22Rv1 (cell line): ENCODE measurements around the gene TMED5.

ENCODE experiments used
- CTCF ChIP-seq: fragments of 450-650 bp; IDR thresholded peaks from 2 replicates; pipeline ENCODE4 v1.5.1; 2017; ENCODE audit warnings: mild to moderate bottlenecking
- ZFX ChIP-seq: fragments of 450-650 bp; IDR thresholded peaks from 2 replicates; pipeline ENCODE4 v1.6.1; 2017; ENCODE audit warnings: antibody characterized with exemption, borderline replicate concordance

DNA sequence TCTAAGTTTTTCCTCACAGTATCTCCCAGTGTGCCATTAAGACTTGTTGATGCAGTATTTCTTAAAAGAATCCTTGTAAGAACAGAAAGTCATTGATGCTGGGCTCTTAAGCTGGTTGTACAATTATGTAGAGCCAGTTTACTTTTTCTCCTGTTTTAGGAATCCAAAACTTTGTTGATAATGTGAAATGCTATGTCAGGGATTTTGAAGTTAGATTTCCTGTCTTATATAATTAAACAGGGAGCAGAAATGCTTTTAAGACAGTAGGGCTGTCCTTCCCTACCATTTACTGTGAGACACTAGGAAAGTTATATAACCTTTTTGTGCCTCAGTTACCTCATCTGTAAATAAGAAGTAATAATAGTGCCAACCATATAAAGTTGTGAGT, 26.3 kb upstream of the TMED5 start:
- TF ChIP-seq CTCF (no peak), ZFX (no peak)
